Measurements from ENCODE around the gene KIF21A.

DNA sequence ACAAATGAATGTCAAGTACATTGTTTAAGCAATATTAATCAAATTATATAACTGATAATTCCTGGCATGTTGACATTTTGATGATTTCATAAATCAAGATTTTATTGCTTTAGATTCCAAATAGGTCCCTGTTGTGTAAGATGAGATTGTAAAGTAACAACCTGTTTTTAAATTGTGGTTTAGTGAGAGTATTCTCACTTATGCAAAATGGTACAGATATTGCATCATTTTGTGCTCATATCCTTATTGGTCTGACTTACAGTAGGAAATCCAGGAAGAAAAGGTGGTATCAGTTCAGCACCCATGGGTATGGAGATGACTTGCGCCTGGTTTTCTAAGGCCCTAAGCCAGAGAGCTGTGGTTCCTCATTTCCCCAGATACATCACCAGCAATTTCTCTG lies 165.5 kb downstream of the KIF21A start:
- TF ChIP-seq, protein P1, sequence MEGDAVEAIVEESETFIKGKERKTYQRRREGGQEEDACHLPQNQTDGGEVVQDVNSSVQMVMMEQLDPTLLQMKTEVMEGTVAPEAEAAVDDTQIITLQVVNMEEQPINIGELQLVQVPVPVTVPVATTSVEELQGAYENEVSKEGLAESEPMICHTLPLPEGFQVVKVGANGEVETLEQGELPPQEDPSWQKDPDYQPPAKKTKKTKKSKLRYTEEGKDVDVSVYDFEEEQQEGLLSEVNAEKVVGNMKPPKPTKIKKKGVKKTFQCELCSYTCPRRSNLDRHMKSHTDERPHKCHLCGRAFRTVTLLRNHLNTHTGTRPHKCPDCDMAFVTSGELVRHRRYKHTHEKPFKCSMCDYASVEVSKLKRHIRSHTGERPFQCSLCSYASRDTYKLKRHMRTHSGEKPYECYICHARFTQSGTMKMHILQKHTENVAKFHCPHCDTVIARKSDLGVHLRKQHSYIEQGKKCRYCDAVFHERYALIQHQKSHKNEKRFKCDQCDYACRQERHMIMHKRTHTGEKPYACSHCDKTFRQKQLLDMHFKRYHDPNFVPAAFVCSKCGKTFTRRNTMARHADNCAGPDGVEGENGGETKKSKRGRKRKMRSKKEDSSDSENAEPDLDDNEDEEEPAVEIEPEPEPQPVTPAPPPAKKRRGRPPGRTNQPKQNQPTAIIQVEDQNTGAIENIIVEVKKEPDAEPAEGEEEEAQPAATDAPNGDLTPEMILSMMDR (IDR thresholded peaks at IDR 0.05), result no peak
- no peak for TF ChIP-seq POLR2A (IDR thresholded peaks at IDR 0.05)
